Measurements from ENCODE around the gene FHAD1. TPM values are rescaled to one million over a fixed set of nuclear protein-coding genes. Genes with fewer than 3 reads are reported as not detected.

Gene FHAD1
- total RNA-seq, 2 donors from 2014 or later, result not detected

GRCh38 chr1:15312626-15313411 is 65.8 kb downstream of the FHAD1 start:
- no peaks in the 10 kb centered on the region for H3K9me3 ChIP-seq (ENCODE audit: control insufficient read depth, low read length, poor library complexity, severe bottlenecking)
- ATAC-seq, result no peak
- no peak for DNase-seq
- H3K4me1 Mint-ChIP-seq, result no peaks in the 10 kb centered on the region
- peaks cover 27% of the 10 kb centered on the region for H3K27me3 Mint-ChIP-seq
- H3K36me3 Mint-ChIP-seq (ENCODE audit: low read depth), result no peaks in the 10 kb centered on the region
- no peak overlapping the region for H3K4me3 Mint-ChIP-seq
- H3K27ac Mint-ChIP-seq, result no peak overlapping the region

GRCh38 chr1:15314328-15315281 is 67.6 kb downstream of the FHAD1 start:
- DNase-seq (no peak), ATAC-seq (no peak)
- H3K9me3 ChIP-seq (ENCODE audit: control insufficient read depth, low read length, poor library complexity, severe bottlenecking), result no peaks in the 10 kb centered on the region
- H3K4me3 Mint-ChIP-seq, result no peak overlapping the region
- peaks cover 26% of the 10 kb centered on the region for H3K27me3 Mint-ChIP-seq
- no peak overlapping the region for H3K27ac Mint-ChIP-seq
- no peaks in the 10 kb centered on the region for H3K36me3 Mint-ChIP-seq (ENCODE audit: low read depth)
- H3K4me1 Mint-ChIP-seq, result no peaks in the 10 kb centered on the region

- Mint-ChIP-seq H3K27me3 (peaks cover 14% of the 10 kb centered on the region), H3K4me1 (no peaks in the 10 kb centered on the region), H3K4me3 (no peak overlapping the region), H3K36me3 (ENCODE audit: low read depth) (no peaks in the 10 kb centered on the region), H3K27ac (no peak overlapping the region)
- H3K9me3 ChIP-seq (ENCODE audit: control insufficient read depth, low read length, poor library complexity, severe bottlenecking), result no peaks in the 10 kb centered on the region
- ATAC-seq (no peak), DNase-seq (no peak)
Observed at GRCh38 chr1:15315815-15316214, 68.8 kb downstream of the FHAD1 start.

GRCh38 chr1:15316510-15316909 is 69.5 kb downstream of the FHAD1 start:
- Mint-ChIP-seq H3K4me1 (no peaks in the 10 kb centered on the region), H3K27ac (no peak overlapping the region), H3K27me3 (peaks cover 10% of the 10 kb centered on the region), H3K4me3 (no peak overlapping the region), H3K36me3 (ENCODE audit: low read depth) (no peaks in the 10 kb centered on the region)
- H3K9me3 ChIP-seq (ENCODE audit: control insufficient read depth, low read length, poor library complexity, severe bottlenecking), result no peaks in the 10 kb centered on the region
- no peak for DNase-seq
- ATAC-seq, result no peak

- no peaks in the 10 kb centered on the region for H3K9me3 ChIP-seq (ENCODE audit: control insufficient read depth, low read length, poor library complexity, severe bottlenecking)
- no peaks in the 10 kb centered on the region for H3K36me3 Mint-ChIP-seq (ENCODE audit: low read depth)
- H3K4me3 Mint-ChIP-seq, result no peak overlapping the region
- H3K27me3 Mint-ChIP-seq, result peaks cover 16% of the 10 kb centered on the region
- H3K4me1 Mint-ChIP-seq, result peaks cover 2% of the 10 kb centered on the region
- DNase-seq, result no peak
- no peak for ATAC-seq
- H3K27ac Mint-ChIP-seq, result no peak overlapping the region
Observed at GRCh38 chr1:15320267-15320666, 73.2 kb downstream of the FHAD1 start.

GRCh38 chr1:15321601-15322000 is 74.6 kb downstream of the FHAD1 start:
- H3K36me3 Mint-ChIP-seq (ENCODE audit: low read depth), result no peaks in the 10 kb centered on the region
- no peak overlapping the region for H3K27ac Mint-ChIP-seq
- ATAC-seq, result no peak
- H3K4me1 Mint-ChIP-seq, result peaks cover 4% of the 10 kb centered on the region
- H3K9me3 ChIP-seq (ENCODE audit: control insufficient read depth, low read length, poor library complexity, severe bottlenecking), result no peaks in the 10 kb centered on the region
- H3K27me3 Mint-ChIP-seq, result peaks cover 19% of the 10 kb centered on the region
- H3K4me3 Mint-ChIP-seq, result no peak overlapping the region
- DNase-seq, result no peak

- H3K4me3 Mint-ChIP-seq, result no peak overlapping the region
- peaks cover 4% of the 10 kb centered on the region for H3K4me1 Mint-ChIP-seq
- no peak for DNase-seq
- no peaks in the 10 kb centered on the region for H3K9me3 ChIP-seq (ENCODE audit: control insufficient read depth, low read length, poor library complexity, severe bottlenecking)
- H3K27me3 Mint-ChIP-seq, result peaks cover 12% of the 10 kb centered on the region
- no peaks in the 10 kb centered on the region for H3K36me3 Mint-ChIP-seq (ENCODE audit: low read depth)
- ATAC-seq, result peak; percentile 16
- H3K27ac Mint-ChIP-seq, result no peak overlapping the region
Observed at GRCh38 chr1:15322648-15323350, 75.8 kb downstream of the FHAD1 start.

GRCh38 chr1:15323351-15323988 is 76.4 kb downstream of the FHAD1 start:
- H3K27me3 Mint-ChIP-seq, result peaks cover 16% of the 10 kb centered on the region
- DNase-seq, result peak; percentile 46 to 66 (median 54)
- no peak overlapping the region for H3K4me3 Mint-ChIP-seq
- ATAC-seq, result peak; percentile 98
- peak overlapping the region; percentile 14 for H3K27ac Mint-ChIP-seq
- no peaks in the 10 kb centered on the region for H3K9me3 ChIP-seq (ENCODE audit: control insufficient read depth, low read length, poor library complexity, severe bottlenecking)
- H3K4me1 Mint-ChIP-seq, result peaks cover 4% of the 10 kb centered on the region
- H3K36me3 Mint-ChIP-seq (ENCODE audit: low read depth), result no peaks in the 10 kb centered on the region

GRCh38 chr1:15323989-15324868 is 77.2 kb downstream of the FHAD1 start:
- Mint-ChIP-seq H3K4me3 (no peak overlapping the region), H3K36me3 (ENCODE audit: low read depth) (no peaks in the 10 kb centered on the region), H3K4me1 (peaks cover 4% of the 10 kb centered on the region), H3K27ac (peak overlapping the region; percentile 14), H3K27me3 (peaks cover 19% of the 10 kb centered on the region)
- ATAC-seq (no peak), DNase-seq (no peak)
- H3K9me3 ChIP-seq (ENCODE audit: control insufficient read depth, low read length, poor library complexity, severe bottlenecking), result no peaks in the 10 kb centered on the region

GRCh38 chr1:15324869-15325335 is 77.9 kb downstream of the FHAD1 start:
- H3K27ac Mint-ChIP-seq, result no peak overlapping the region

GRCh38 chr1:15325375-15326085 is 78.5 kb downstream of the FHAD1 start:
- Mint-ChIP-seq H3K4me1 (peaks cover 4% of the 10 kb centered on the region), H3K27ac (no peak overlapping the region), H3K4me3 (no peak overlapping the region), H3K27me3 (peaks cover 31% of the 10 kb centered on the region), H3K36me3 (ENCODE audit: low read depth) (no peaks in the 10 kb centered on the region)
- ATAC-seq (no peak), DNase-seq (no peak)
- no peaks in the 10 kb centered on the region for H3K9me3 ChIP-seq (ENCODE audit: control insufficient read depth, low read length, poor library complexity, severe bottlenecking)

More at GRCh38 chr1:15324869-15325335, 77.9 kb downstream of the FHAD1 start:
- H3K36me3 Mint-ChIP-seq (ENCODE audit: low read depth), result no peaks in the 10 kb centered on the region
- peaks cover 25% of the 10 kb centered on the region for H3K27me3 Mint-ChIP-seq
- peaks cover 4% of the 10 kb centered on the region for H3K4me1 Mint-ChIP-seq
- no peaks in the 10 kb centered on the region for H3K9me3 ChIP-seq (ENCODE audit: control insufficient read depth, low read length, poor library complexity, severe bottlenecking)
- H3K4me3 Mint-ChIP-seq, result no peak overlapping the region
- DNase-seq (no peak), ATAC-seq (no peak)
